OCI-LY1 (cell line): ENCODE measurements around the gene KRTAP2-1.
"Not testable (repeated sequence)": the region's sequence is repeated elsewhere in the genome, so short reads cannot be mapped to it uniquely, and the experiment has no call there.

Experiments
- H2AFZ ChIP-seq: fragments of 200-600 bp; sonication (generic), shearing (Covaris generic); 2 replicates; pipeline ENCODE4 v1.6.0; 2014; ENCODE audit warnings: antibody characterized with exemption, mild to moderate bottlenecking, low read length
- H3F3A ChIP-seq: fragments of 200-600 bp; sonication (generic), shearing (Covaris generic); 2 replicates; pipeline ENCODE4 v1.6.0; 2014; ENCODE audit warnings: mild to moderate bottlenecking, antibody characterized with exemption, low read length, moderate library complexity; ENCODE audit not compliant: insufficient read depth
- H3K27ac ChIP-seq: fragments of 200-600 bp; sonication (generic); 2 replicates; pipeline ENCODE4 v1.5.1; 2014; ENCODE audit warnings: low read length, mixed run types, mild to moderate bottlenecking, low read depth; ENCODE audit not compliant: poor library complexity, severe bottlenecking
- H3K27me3 ChIP-seq: fragments of 200-600 bp; sonication (generic); 2 replicates; pipeline ENCODE4 v1.6.0; 2014; ENCODE audit warnings: antibody characterized with exemption, mild to moderate bottlenecking, low read length, moderate library complexity; ENCODE audit not compliant: insufficient read depth
- H3K36me3 ChIP-seq: fragments of 200-600 bp; sonication (generic); 2 replicates; pipeline ENCODE4 v1.6.1; 2014; ENCODE audit warnings: mild to moderate bottlenecking, antibody characterized with exemption, low read length, moderate library complexity, mixed read lengths; ENCODE audit not compliant: insufficient read depth
- H3K4me1 ChIP-seq: fragments of 200-600 bp; sonication (generic); 2 replicates; pipeline ENCODE4 v1.5.1; 2014; ENCODE audit warnings: mild to moderate bottlenecking, low read length, moderate library complexity; ENCODE audit not compliant: insufficient read depth, severe bottlenecking
- H3K4me2 ChIP-seq: fragments of 200-600 bp; sonication (generic), shearing (Covaris generic); 2 replicates; pipeline ENCODE4 v1.6.1; 2014; ENCODE audit warnings: low read length
- H3K4me3 ChIP-seq: fragments of 200-600 bp; sonication (generic); 2 replicates; pipeline ENCODE4 v1.5.1; 2014; ENCODE audit warnings: low read length, low read depth, mild to moderate bottlenecking, mixed read lengths; ENCODE audit not compliant: poor library complexity, severe bottlenecking
- H3K79me2 ChIP-seq: fragments of 200-600 bp; shearing (Covaris generic); 2 replicates; pipeline ENCODE4 v1.6.1; 2016; ENCODE audit warnings: mixed run types, low read length, mixed read lengths; ENCODE audit not compliant: insufficient read depth
- H3K9ac ChIP-seq: fragments of 200-600 bp; sonication (generic), shearing (Covaris generic); 2 replicates; pipeline ENCODE4 v1.6.1; 2014; ENCODE audit warnings: mild to moderate bottlenecking, low read length, mixed read lengths
- H3K9me2 ChIP-seq: fragments of 200-600 bp; sonication (generic), shearing (Covaris generic); 2 replicates; pipeline ENCODE4 v1.6.1; 2014; ENCODE audit warnings: low read depth, mild to moderate bottlenecking, low read length, mixed read lengths
- H3K9me3 ChIP-seq: fragments of 200-600 bp; shearing (Covaris generic); 2 replicates; pipeline ENCODE4 v1.6.1; 2014; ENCODE audit warnings: low read length, mixed read lengths
- H4K20me1 ChIP-seq: fragments of 200-600 bp; sonication (generic), shearing (Covaris generic); 2 replicates; pipeline ENCODE4 v1.6.0; 2016; ENCODE audit warnings: mild to moderate bottlenecking, low read length; ENCODE audit not compliant: insufficient read depth
- EZH2 ChIP-seq: fragments of 200-600 bp; sonication (generic), shearing (Covaris generic); IDR thresholded peaks from 2 replicates; pipeline ENCODE4 v1.8.0; 2017; ENCODE audit warnings: borderline replicate concordance, mixed run types, mild to moderate bottlenecking, antibody characterized with exemption, low read length, moderate library complexity, mixed read lengths
- TF ChIP-seq, protein P1 (sequence below): fragments of 200-600 bp; sonication (generic), shearing (Covaris generic); IDR thresholded peaks from 2 replicates; pipeline ENCODE4 v1.5.1; 2017; ENCODE audit warnings: mild to moderate bottlenecking, antibody characterized with exemption, low read length, moderate library complexity, mixed read lengths

Gene KRTAP2-1

DNA sequence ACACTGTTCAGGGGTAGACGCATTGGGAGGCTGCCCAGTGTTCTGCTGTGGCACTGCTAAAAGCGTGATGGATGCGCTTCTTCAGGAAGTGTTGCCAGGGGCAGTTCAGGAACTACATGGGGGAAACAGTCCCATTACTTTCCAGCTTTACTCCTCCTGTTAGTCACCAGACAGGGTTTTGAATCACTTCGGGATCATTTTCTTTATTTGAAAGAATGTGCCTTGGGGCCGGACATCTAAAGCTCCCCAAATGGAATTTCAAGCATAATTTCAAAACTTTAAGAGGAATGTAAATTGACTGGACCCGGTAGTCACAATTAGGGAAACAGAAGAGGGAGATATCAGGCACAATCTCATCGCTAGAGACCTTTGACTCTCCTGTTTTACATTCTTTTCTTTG, 1.3 kb upstream of the KRTAP2-1 start:
- H3K27ac ChIP-seq, result no peak overlapping the region
- H4K20me1 ChIP-seq, result no peaks in the 10 kb centered on the region
- 0 out of 2 replicates have a peak, but pooled peaks cover 2% of the 10 kb centered on the region for H3K9me3 ChIP-seq
- no peak overlapping the region for H3K4me3 ChIP-seq
- no peaks in the 10 kb centered on the region for H3K27me3 ChIP-seq
- H3F3A ChIP-seq, result no peaks in the 10 kb centered on the region
- no peak overlapping the region for H2AFZ ChIP-seq
- H3K4me1 ChIP-seq, result no peaks in the 10 kb centered on the region
- TF ChIP-seq EZH2, result no peak
- TF ChIP-seq, protein P1, sequence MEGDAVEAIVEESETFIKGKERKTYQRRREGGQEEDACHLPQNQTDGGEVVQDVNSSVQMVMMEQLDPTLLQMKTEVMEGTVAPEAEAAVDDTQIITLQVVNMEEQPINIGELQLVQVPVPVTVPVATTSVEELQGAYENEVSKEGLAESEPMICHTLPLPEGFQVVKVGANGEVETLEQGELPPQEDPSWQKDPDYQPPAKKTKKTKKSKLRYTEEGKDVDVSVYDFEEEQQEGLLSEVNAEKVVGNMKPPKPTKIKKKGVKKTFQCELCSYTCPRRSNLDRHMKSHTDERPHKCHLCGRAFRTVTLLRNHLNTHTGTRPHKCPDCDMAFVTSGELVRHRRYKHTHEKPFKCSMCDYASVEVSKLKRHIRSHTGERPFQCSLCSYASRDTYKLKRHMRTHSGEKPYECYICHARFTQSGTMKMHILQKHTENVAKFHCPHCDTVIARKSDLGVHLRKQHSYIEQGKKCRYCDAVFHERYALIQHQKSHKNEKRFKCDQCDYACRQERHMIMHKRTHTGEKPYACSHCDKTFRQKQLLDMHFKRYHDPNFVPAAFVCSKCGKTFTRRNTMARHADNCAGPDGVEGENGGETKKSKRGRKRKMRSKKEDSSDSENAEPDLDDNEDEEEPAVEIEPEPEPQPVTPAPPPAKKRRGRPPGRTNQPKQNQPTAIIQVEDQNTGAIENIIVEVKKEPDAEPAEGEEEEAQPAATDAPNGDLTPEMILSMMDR, result no peak
- H3K79me2 ChIP-seq, result no peaks in the 10 kb centered on the region
- H3K9ac ChIP-seq, result no peak overlapping the region
- H3K9me2 ChIP-seq, result no peaks in the 10 kb centered on the region
- H3K36me3 ChIP-seq, result no peaks in the 10 kb centered on the region
- no peak overlapping the region for H3K4me2 ChIP-seq

DNA sequence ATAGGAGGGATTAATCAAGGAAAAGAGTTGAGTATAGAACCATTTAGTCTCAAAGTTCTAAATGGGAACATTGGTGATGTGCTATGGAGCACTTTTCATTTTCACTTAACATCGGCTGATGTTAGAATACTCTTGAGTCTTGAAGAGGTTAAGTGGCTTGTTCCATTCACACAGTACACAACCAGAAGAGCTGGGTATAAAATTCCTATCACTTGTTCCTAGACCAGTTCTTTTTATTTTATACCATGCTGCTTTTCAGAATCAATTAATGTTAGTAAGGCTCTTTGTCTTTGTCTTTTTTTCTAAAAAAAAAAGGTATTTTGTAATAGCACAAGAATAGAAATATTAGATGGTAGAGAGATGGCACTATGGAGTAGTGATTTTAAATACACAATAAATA, 4.2 kb downstream of the KRTAP2-1 start:
- Histone ChIP-seq H4K20me1 (no peaks in the 10 kb centered on the region), H3K9ac (no peak overlapping the region), H3K4me2 (no peak overlapping the region), H3K4me1 (no peaks in the 10 kb centered on the region), H3F3A (no peaks in the 10 kb centered on the region), H3K9me2 (no peaks in the 10 kb centered on the region), H2AFZ (no peak overlapping the region), H3K27me3 (no peaks in the 10 kb centered on the region), H3K4me3 (no peak overlapping the region), H3K27ac (no peak overlapping the region), H3K36me3 (no peaks in the 10 kb centered on the region), H3K79me2 (no peaks in the 10 kb centered on the region), H3K9me3 (no peaks in the 10 kb centered on the region)
- TF ChIP-seq, protein P1, result no peak
- TF ChIP-seq EZH2, result no peak

DNA sequence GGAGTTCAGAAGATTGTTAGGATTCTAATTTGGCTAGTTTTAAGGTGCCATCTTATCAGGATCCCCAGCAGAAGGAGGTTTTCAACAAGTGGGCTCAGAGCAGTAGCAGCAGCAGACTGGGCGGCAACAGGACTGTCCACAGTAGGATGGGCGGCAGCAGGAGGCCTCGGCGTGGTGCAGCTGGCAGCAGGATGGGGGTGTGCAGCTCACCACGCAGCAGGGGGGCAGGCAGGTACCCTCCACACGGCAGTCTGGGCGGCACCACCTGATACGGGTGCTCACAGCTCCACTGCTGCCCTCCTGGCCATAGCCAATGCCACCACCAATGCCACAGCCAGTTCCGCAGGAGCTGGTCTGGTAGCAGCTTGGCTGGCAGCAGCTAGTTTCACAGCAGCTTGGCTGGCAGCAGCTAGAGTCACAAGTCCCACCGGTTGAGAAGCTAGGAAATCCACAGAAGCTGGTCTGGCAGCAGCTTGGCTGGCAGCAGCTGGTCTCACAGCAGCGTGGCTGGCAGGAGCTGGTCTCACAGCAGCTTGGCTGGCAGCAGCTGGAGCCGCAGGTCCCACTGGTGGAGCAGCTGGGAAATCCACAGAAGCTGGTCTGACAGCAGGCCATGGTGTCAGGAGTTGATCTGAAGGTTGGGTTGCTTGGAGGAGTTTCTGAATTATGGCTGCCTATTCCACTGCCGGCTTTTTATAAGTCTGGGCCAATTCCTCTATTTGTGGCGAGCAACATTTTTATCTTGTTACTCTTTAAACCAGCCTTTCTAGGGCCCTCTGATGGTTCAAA, 6.1 kb downstream of the KRTAP2-1 start, which contains the start of gene KRTAP1-1:
KRTAP1-1 (minus strand) TSS at position 668 of the 789 bp plus-strand sequence; CDS start at position 615, 53 bp downstream.
- H3K4me3 ChIP-seq, H3K9me3 ChIP-seq, H3K4me2 ChIP-seq, H3K79me2 ChIP-seq, H3K4me1 ChIP-seq, H3F3A ChIP-seq, H4K20me1 ChIP-seq, H3K27me3 ChIP-seq, H2AFZ ChIP-seq, H3K9ac ChIP-seq, H3K9me2 ChIP-seq, H3K27ac ChIP-seq, H3K36me3 ChIP-seq: not testable (repeated sequence)
